Keratinocyte (primary cell): Measurements from ENCODE around the gene F7. TPM values are rescaled to one million over a fixed set of nuclear protein-coding genes. Genes with fewer than 3 reads are reported as not detected.

ENCODE experiments used
- DNase-seq: peaks from one replicate; pipeline ENCODE4 v3.0.0-alpha.2; 2011; ENCODE audit warnings: low read depth, missing footprints, low spot score
- FAIRE-seq: peaks from 2 replicates; lab custom pipeline; 2011; peaks lifted over from hg19 to GRCh38; lab: Jason Lieb, UNC
- H2AFZ ChIP-seq: 2 replicates; pipeline ENCODE4 v1.6.0; 2012; ENCODE audit warnings: low read length, control low read depth, inconsistent platforms; ENCODE audit not compliant: control insufficient read depth
- H3K27ac ChIP-seq: 2 replicates; pipeline ENCODE4 v1.5.1; 2011; ENCODE audit warnings: low read length; ENCODE audit not compliant: control insufficient read depth, insufficient read depth
- H3K27me3 ChIP-seq: 3 replicates; pipeline ENCODE4 v1.6.0; 2011; ENCODE audit warnings: low read length; ENCODE audit not compliant: control insufficient read depth, insufficient read depth; ENCODE audit errors: extremely low read depth
- H3K36me3 ChIP-seq, 2 experiments: 2 replicates in 1 of 2; 3 replicates in 1 of 2; pipeline ENCODE4 v1.5.1; 2011; ENCODE audit warnings: low read length in 2 of 2, mild to moderate bottlenecking in 1 of 2; ENCODE audit not compliant: control insufficient read depth in 2 of 2, insufficient read depth in 2 of 2; ENCODE audit errors: extremely low read depth in 1 of 2
- H3K4me1 ChIP-seq: 3 replicates; pipeline ENCODE4 v1.5.1; 2011; ENCODE audit warnings: low read length; ENCODE audit not compliant: control insufficient read depth, insufficient read depth; ENCODE audit errors: extremely low read depth
- H3K4me2 ChIP-seq: 3 replicates; pipeline ENCODE4 v1.6.0; 2011; ENCODE audit warnings: low read depth, low read length; ENCODE audit not compliant: control insufficient read depth, insufficient read depth; ENCODE audit errors: extremely low read depth
- H3K4me3 ChIP-seq, 3 experiments: fragments of 200-600 bp in 1 of 3; sonication (generic) in 1 of 3; 2 replicates in 2 of 3; 3 replicates in 1 of 3; pipeline ENCODE4 v1.5.1; 2011 to 2016; ENCODE audit warnings: low read length in 3 of 3, mild to moderate bottlenecking in 3 of 3, control low read depth in 2 of 3, inconsistent platforms in 1 of 3, low read depth in 1 of 3, mixed read lengths in 1 of 3, mixed run types in 1 of 3, moderate library complexity in 1 of 3; ENCODE audit not compliant: control insufficient read depth in 2 of 3, insufficient read depth in 2 of 3; ENCODE audit errors: extremely low read depth in 1 of 3
- H3K79me2 ChIP-seq: 2 replicates; pipeline ENCODE4 v1.6.0; 2012; ENCODE audit warnings: low read length; ENCODE audit not compliant: control insufficient read depth, insufficient read depth
- H3K9ac ChIP-seq: 3 replicates; pipeline ENCODE4 v1.6.0; 2011; ENCODE audit warnings: low read length; ENCODE audit not compliant: control insufficient read depth, insufficient read depth; ENCODE audit errors: extremely low read depth
- H3K9me1 ChIP-seq: 3 replicates; pipeline ENCODE4 v1.6.0; 2011; ENCODE audit warnings: low read length; ENCODE audit not compliant: control insufficient read depth, insufficient read depth; ENCODE audit errors: extremely low read depth
- H3K9me3 ChIP-seq: 2 replicates; pipeline ENCODE4 v1.5.1; 2012; ENCODE audit warnings: low read depth, low read length; ENCODE audit not compliant: control insufficient read depth
- H4K20me1 ChIP-seq: 3 replicates; pipeline ENCODE4 v1.6.0; 2011; ENCODE audit warnings: low read length; ENCODE audit not compliant: control insufficient read depth, insufficient read depth; ENCODE audit errors: extremely low read depth
- EZH2 ChIP-seq: IDR thresholded peaks from one replicate; pipeline ENCODE4 v1.6.1; 2012; ENCODE audit warnings: inconsistent platforms, mild to moderate bottlenecking, low read length, moderate library complexity
- dilution Hi-C: fragments of 300-500 bp; cut with MboI; formaldehyde crosslinking; loops from one replicate; pipeline ENCODE4 v1.7.0; 2020; ENCODE audit warnings: low sequenced_read_pairs; ENCODE audit not compliant: extremely low pct_ligation_motif_present
- polyA plus RNA-seq, 5 experiments: library from polyadenylated mRNA; depleted of rRNA in 3 of 5; stranded (reverse) in 3 of 5; stranded (forward) in 1 of 5; unstranded in 1 of 5; fragments of >200 nt; gene quantifications; 1 replicate in 1 of 5; 2 replicates in 3 of 5; 3 replicates in 1 of 5; pipeline versions ENCODE4 v1.2.1 to v1.2.3, GENCODE V29; 2011 to 2012; ENCODE audit warnings: missing spikeins in 2 of 5, low read depth in 1 of 5, low replicate concordance in 1 of 5
- TF ChIP-seq, protein P1 (sequence below), 3 experiments: IDR thresholded peaks in 1 of 3; conservative IDR thresholded peaks in 1 of 3; optimal IDR thresholded peaks in 1 of 3; 2 replicates in 2 of 3; 3 replicates in 1 of 3; pipeline versions ENCODE3 to v1.5.1; 2011; ENCODE audit warnings: low read length in 3 of 3, mild to moderate bottlenecking in 3 of 3, moderate library complexity in 2 of 3, control low read depth in 1 of 3, inconsistent platforms in 1 of 3; ENCODE audit not compliant: insufficient read depth in 2 of 3; ENCODE audit errors: extremely low read depth in 1 of 3

The F7 gene
- polyA plus RNA-seq, 1 donor (not counting 4 experiments of a cell fraction or from before 2014, with no cell fraction given): not detected

DNA sequence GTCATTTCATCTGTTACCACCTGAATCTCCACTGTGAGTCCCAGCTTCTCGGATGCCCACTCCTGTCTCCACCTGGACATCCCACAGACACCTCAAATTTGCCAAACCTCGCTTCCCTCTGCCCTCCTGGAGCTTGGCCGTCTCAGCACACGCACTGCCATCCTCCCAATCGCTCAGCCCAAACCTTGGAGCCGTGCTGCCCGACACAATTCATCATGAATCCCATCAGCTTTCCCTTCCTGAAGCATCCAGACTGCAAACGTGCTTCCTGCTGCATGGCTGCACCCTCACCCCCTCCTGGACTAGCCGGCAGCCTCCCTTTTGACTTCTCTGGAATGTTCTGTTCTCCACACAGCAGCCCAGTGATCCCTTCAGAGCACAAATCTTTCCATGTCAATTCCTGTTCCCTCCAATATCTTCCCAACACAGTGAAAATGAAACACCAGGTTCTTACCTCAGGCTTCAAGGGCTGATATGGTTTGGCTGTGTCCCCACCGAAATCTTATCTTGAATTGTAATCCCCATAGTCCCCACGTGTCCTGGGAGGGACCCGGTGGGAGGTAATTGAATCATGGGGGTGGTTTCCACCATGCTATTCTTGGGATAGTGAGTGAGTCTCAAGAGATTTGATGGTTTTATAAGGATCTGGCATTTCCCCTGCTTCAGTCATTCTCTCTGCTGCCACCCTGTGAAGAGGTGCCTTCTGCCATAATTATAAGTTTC is 51.8 kb downstream of the F7 start:
- dilution Hi-C loops: no loop called here
- no peaks in the 10 kb centered on the region for H3K9me3 ChIP-seq
- TF ChIP-seq EZH2: no peak
- TF ChIP-seq, protein P1, sequence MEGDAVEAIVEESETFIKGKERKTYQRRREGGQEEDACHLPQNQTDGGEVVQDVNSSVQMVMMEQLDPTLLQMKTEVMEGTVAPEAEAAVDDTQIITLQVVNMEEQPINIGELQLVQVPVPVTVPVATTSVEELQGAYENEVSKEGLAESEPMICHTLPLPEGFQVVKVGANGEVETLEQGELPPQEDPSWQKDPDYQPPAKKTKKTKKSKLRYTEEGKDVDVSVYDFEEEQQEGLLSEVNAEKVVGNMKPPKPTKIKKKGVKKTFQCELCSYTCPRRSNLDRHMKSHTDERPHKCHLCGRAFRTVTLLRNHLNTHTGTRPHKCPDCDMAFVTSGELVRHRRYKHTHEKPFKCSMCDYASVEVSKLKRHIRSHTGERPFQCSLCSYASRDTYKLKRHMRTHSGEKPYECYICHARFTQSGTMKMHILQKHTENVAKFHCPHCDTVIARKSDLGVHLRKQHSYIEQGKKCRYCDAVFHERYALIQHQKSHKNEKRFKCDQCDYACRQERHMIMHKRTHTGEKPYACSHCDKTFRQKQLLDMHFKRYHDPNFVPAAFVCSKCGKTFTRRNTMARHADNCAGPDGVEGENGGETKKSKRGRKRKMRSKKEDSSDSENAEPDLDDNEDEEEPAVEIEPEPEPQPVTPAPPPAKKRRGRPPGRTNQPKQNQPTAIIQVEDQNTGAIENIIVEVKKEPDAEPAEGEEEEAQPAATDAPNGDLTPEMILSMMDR (optimal IDR thresholded peaks at IDR 0.05 in 1 of 3, IDR thresholded peaks at IDR 0.05 in 1 of 3, conservative IDR thresholded peaks at IDR 0.05 in 1 of 3; ENCODE audit: extremely low read depth in 1 of 3, insufficient read depth in 2 of 3, low read length in 3 of 3): no peak

DNA sequence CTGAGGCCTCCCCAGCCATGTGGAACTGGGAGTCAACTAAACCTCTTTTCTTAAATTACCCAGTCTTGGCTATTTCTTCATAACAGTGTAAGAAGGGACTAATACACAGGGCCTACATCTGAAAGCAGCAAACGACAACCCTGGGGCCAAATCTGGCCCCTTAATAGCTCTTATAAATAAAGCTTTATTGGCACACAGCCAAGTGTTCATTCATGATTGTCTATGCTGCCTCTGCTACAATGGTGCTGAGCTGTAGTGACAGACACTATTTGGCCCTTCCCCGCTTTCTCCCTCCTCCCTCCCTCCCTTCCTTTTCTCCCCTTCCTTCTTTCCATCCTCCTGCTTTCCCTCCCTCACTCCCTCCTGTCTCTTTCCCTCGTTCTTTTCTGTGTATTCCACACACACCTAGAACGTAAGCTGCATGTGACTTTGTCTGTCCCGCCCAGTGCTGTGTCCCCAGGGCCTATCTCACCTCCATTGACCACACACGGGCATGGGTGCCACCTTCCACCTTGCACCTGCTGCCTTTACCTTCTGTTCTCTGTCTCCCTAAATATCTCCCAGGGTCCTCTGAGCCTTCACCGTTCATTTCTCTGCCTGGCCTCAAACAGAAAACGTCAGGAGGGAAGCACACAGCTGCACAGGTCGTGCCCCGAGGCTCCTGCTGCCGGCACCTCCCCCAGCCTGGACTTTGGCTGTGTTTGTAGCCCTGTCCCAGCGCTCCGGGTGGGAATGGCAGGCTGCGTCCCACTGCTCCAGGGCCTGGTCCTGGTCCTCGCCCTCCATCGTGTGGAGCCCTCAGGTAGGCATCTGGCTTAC is 52.5 kb downstream of the F7 start, which contains the start of gene PROZ:
TSS of gene PROZ (plus strand) at position 720 of the 819 bp plus-strand sequence. CDS start at position 733, 13 bp downstream.
- Histone ChIP-seq H3K4me1 (peaks cover 5% of the 10 kb centered on the region), H2AFZ (no peak within 1 kb of the TSS), H3K27ac (no peak within 1 kb of the TSS), H4K20me1 (no peaks in the 10 kb centered on the region), H3K9me1 (no peaks in the 10 kb centered on the region), H3K4me2 (no peak within 1 kb of the TSS), H3K27me3 (peaks cover 24% of the 10 kb centered on the region), H3K36me3 (no peaks in the 10 kb centered on the region), H3K9me3 (no peaks in the 10 kb centered on the region), H3K79me2 (no peaks in the 10 kb centered on the region), H3K4me3 (no peak within 1 kb of the TSS), H3K9ac (no peak within 1 kb of the TSS)
- dilution Hi-C loops: no loop called here
- no peak for DNase-seq
- FAIRE-seq: no peak
- TF ChIP-seq, protein P1 (optimal IDR thresholded peaks at IDR 0.05 in 1 of 3, IDR thresholded peaks at IDR 0.05 in 1 of 3, conservative IDR thresholded peaks at IDR 0.05 in 1 of 3; ENCODE audit: extremely low read depth in 1 of 3, insufficient read depth in 2 of 3, low read length in 3 of 3): no peak
- TF ChIP-seq EZH2: no peak

More for the DNA sequence above, 51.8 kb downstream of the F7 start:
- H3K27me3 ChIP-seq: peaks cover 27% of the 10 kb centered on the region
- no peaks in the 10 kb centered on the region for H3K36me3 ChIP-seq
- no peak overlapping the region for H3K27ac ChIP-seq
- H3K4me3 ChIP-seq: no peak overlapping the region
- H2AFZ ChIP-seq: no peak overlapping the region
- H3K79me2 ChIP-seq: no peaks in the 10 kb centered on the region
- no peak overlapping the region for H3K4me2 ChIP-seq
- no peak for FAIRE-seq
- H3K9me1 ChIP-seq: no peaks in the 10 kb centered on the region
- no peak overlapping the region for H3K9ac ChIP-seq
- no peak for DNase-seq
- peaks cover 9% of the 10 kb centered on the region for H3K4me1 ChIP-seq
- no peaks in the 10 kb centered on the region for H4K20me1 ChIP-seq
